ENCODE data around the gene RPL35.

The RPL35 gene

DNA sequence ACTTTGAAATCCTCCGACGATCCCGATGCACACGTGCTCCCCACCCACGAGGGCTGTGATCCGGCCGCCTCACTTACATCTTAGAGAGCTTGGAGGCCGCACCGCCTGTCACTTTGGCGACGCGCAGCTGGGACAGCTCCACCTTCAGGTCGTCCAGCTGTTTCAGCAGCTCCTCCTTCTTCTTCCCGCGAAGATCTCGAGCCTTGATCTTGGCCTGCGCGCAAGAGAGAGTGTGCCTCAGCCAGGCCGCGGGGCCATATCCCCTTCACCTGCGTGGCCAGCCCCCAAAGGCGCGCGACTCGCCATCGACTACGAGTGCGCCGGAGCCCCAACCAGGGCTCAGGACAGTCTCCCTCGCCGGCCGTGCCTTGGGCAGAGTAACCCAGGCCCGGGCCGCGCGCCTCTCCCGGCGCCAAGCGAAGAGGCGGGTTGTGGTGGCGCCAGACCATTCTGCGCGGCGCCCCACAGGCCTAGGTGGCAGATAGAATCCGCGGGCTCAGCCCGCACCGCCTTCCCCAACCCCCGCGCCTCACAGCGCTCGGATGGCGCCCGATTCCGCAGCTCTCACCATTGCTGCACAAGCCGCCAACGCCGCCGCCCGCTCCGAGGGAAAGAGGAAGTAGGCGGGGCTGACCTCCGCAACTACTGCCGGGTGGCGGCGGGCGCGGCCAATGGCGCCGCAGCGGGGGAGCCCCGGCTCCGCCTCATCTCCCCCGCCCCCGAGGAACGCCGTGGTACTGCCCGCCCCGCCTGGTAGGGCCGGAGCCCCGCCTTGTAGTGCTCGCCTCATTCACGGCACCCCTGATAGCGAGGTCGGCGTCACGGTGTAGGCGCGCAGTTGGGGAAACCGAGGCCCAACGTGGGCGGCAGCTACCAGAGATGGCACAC, at the start of gene RPL35, which contains the start of gene ARPC5L:
Gene RPL35, minus strand, starts transcription at position 616 of the 888 bp plus-strand sequence. Its CDS starts 45 bp downstream, at position 571.
Gene ARPC5L, plus strand, starts transcription at position 789 of the 888 bp plus-strand sequence. CDS start 7,161 bp downstream, outside the sequence.
- peak; percentile 89 for DNase-seq (ENCODE audit: low read depth)

GRCh38 chr9:124908098-124908497, 46.3 kb upstream of the RPL35 start:
- DNase-seq (ENCODE audit: low read depth): no peak

GRCh38 chr9:124906966-124907365, 45.2 kb upstream of the RPL35 start:
- no peak for DNase-seq (ENCODE audit: low read depth)

DNA sequence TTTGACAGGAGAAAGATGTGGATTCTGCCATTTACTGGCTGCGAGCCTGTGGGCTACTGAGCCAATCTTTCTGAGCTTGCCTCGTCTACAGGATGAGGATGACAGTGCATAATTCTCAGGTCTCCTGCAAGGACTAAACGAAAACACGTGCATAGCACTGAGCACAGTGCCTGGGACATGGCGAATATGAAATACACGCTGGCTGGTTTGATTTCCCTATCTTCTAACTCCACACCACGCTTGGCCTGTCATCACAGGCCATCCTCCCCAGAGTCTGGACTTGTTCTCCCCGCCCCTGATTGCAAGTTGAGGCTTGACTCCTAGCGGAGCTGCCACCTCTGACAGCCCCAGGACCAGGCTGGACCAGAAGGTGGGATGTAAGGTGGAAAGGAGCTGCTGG, 38.1 kb upstream of the RPL35 start:
- DNase-seq (ENCODE audit: low read depth): no peak

DNA sequence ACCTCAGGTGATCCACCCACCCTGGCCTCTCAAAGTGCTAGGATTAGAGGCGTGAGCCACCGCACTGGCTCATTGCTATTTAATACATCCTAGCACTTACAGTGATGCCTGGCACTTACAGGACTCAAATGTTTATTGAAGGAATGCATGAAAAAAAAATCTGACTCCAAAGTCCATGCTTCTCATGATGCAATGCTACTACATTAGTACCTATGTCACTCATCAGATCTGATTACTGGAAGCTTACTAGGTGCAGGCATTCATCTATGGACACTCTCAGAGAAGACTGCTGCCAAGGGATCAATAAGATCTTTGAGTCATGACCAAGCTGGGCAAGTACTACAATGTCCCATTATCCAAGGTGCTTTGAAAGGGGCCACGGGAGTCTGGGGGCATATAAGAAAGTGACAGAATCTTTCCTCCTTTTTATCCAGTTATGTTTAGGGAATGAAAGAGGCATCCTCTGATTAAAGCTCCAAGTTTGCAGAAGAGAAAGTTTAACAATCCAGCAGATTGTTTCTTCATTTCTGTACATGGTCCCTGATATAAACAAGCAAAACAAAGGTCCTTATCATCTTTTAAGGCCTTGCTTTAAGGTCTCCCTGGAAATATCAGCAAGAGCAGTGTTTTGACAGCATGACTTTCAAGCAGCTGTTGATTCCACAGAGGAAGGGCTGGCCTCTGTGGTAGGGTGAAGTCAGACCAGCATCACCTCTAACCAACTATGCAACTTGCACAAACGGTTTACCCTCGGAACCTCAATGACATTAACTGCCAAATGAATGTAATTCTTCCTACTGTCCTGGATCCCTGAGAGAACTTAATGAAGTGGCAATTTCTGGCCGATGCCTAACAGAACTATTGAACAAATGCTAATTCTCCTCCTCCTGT, 36.1 kb upstream of the RPL35 start:
- no peak for DNase-seq (ENCODE audit: low read depth)

DNA sequence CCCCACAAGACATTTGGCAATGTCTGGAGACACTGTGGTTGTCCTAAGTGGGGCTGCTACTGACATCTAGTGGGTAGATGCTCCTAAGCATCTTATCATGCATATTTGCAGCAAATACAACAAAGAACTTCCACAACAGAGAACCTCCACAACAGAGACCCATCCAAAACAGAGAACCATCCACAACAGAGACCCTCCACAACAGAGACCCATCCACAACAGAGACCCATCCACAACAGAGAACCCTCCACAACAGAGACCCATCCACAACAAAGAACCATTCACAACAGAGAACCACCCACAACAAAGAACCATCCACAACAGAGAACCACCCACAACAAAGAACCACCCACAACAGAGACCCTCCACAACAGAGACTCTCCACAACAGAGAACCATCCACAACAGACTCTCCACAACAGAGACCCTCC, 33.0 kb upstream of the RPL35 start:
- no peak for DNase-seq (ENCODE audit: low read depth)

- no peak for DNase-seq (ENCODE audit: low read depth)
Measured at GRCh38 chr9:124894035-124894740, 32.4 kb upstream of the RPL35 start.

- no peak for DNase-seq (ENCODE audit: low read depth)
Measured at GRCh38 chr9:124890179-124890578, 28.4 kb upstream of the RPL35 start.

DNA sequence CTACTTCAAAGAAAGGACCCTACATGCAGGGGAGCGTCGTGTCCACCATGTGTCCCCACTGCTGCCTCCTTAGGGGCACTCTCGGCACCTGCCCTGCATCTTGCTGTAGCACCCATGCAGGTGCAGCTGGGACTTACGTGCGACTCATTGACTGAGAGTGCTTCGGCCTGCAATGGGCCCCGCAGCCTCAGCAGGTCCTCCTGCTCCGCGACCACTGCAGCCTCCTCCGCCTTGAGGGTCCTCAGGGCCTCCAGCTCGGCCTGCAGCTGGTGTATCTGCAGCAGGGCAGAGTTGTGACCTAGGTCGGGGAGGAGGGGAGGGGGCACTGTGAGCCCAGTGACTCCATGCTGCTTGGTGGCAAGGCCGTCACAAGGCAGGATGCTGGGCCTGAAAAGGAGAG, 27.2 kb upstream of the RPL35 start:
- no peak for DNase-seq (ENCODE audit: low read depth)

- DNase-seq (ENCODE audit: low read depth): no peak
Measured at GRCh38 chr9:124887832-124888231, 26.1 kb upstream of the RPL35 start.

DNA sequence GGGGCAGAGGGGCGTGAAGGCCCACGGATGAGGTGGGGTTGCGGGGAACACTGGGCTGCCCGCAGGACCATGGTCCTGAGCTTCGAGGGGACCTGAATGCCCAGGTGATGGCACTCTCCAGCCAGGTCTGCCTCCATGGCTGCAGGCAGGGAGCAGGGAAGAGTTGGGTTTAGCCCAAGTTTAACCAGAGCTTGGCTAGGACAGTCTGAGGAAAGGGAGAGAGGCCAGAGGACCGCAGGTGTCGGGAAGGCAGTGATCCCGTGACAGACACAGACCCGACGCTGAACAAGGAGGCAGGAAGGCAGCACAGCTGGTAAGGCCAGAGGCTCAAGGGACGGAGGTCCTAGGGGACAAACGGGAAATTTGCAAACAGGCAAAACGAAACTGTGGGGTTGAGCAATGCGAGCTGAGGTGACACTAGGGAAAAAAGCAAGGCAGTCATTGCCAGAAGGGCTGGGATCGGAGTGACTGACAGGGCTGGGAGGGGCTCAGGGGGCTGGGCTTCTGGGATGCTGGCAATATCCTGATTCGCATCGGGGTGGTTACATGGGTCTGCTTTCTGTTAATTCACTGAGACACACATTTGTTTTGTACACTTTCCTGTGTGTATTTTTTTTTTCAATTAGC, 25.2 kb upstream of the RPL35 start:
- DNase-seq (ENCODE audit: low read depth): no peak

GRCh38 chr9:124886461-124886860, 24.7 kb upstream of the RPL35 start:
- no peak for DNase-seq (ENCODE audit: low read depth)

GRCh38 chr9:124885551-124885950, 23.8 kb upstream of the RPL35 start:
- DNase-seq (ENCODE audit: low read depth): no peak

- DNase-seq (ENCODE audit: low read depth): no peak
Measured at GRCh38 chr9:124884376-124884775, 22.6 kb upstream of the RPL35 start.

- no peak for DNase-seq (ENCODE audit: low read depth)
Measured at GRCh38 chr9:124882231-124882630, 20.5 kb upstream of the RPL35 start.

DNA sequence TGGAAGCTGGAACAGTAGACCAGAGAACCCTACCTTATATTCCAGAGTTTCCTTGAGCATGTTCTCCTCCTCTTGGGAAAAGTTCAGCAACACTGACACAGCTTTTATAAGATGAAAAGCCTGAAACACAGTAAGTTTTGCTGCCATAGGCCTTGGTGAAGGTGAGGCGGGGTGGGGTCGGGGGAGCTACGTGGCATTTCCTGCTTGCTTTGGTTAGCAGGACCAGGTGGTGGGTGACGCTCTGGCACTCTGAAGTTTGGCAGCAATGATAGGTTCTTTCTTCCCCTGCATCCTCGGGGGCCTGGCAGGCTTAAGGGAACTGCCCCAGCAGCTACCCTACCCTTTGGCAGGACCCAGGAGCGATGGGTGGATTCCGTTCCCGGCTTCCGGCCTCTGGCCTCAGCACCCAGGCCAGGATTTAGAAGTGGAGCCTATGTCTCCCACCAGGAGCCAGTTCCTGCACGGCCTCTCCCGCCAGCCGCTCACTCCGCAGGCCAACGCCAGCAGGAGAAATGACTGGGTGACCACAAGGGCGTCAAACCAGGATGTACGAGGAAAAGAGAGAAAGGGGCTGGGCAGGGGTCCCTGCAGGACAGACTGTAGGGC, 19.5 kb upstream of the RPL35 start:
- no peak for DNase-seq (ENCODE audit: low read depth)

- no peak for DNase-seq (ENCODE audit: low read depth)
Measured at GRCh38 chr9:124880501-124880900, 18.7 kb upstream of the RPL35 start.

DNA sequence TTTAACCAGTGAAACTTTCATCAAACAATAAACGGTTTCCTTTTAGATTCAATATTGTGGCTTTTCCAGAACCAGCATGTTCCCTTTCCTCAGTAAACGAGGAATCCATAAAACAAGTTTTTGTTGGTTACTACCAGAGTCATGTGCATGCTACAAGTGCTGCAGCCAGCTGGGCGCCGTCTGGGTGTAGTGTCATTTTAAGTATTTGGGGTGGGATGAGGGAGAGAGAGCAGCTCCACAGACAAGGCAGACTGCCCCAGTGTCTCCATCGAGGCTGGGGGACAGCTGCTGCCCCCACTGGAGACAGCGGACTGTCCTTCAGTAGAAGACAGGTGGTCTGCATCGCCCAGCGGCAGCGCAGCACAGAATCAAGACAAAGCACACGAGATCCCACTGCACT, 17.5 kb upstream of the RPL35 start:
- no peak for DNase-seq (ENCODE audit: low read depth)

- no peak for DNase-seq (ENCODE audit: low read depth)
Measured at GRCh38 chr9:124878518-124878917, 16.8 kb upstream of the RPL35 start.

DNA sequence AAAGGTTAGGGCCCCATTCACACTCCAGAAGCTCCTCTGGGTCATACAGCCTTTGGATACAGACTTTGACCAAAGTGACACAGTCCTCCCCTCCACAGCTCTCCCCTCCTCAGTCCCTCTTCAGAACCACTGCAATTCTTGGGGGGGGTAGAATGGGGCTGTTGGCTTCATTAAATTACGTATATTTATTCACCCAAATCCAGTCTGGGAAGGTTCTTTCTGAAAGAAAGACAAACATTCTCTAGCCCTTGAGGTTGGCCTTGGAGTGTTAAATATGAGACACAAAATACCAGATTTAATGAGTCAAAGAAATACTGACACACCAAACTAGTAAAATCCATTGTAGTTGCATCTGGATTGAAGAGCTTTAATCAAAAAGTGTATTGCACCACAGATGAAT, 16.3 kb upstream of the RPL35 start:
- no peak for DNase-seq (ENCODE audit: low read depth)
